ENCODE results near the gene ARSD. TPM values are rescaled to one million over a fixed set of nuclear protein-coding genes. Genes with fewer than 3 reads are reported as not detected.

ARSD gene
- total RNA-seq, 1 donor from 2014 or later, result 8.8 TPM

- H3K27me3 Mint-ChIP-seq (ENCODE audit: low read depth), result no peaks in the 10 kb centered on the region
- H3K4me3 Mint-ChIP-seq, result peak overlapping the region; percentile 64
Measured at GRCh38 chrX:2962381-2962780, 33.2 kb upstream of the ARSD start.

GRCh38 chrX:2960861-2961515 lies 31.8 kb upstream of the ARSD start:
- no peak for DNase-seq (ENCODE audit: low read depth, low spot score)
- no peaks in the 10 kb centered on the region for H3K27me3 Mint-ChIP-seq (ENCODE audit: low read depth)
- peaks cover 42% of the 10 kb centered on the region for H3K4me1 Mint-ChIP-seq
- peaks cover 2% of the 10 kb centered on the region for H3K9me3 Mint-ChIP-seq
- H3K27ac Mint-ChIP-seq (ENCODE audit: unreplicated experiment), result no peak overlapping the region
- H3K36me3 Mint-ChIP-seq (ENCODE audit: low read depth), result peaks cover 7% of the 10 kb centered on the region
- no peak for TF ChIP-seq CTCF (conservative IDR thresholded peaks at IDR 0.05)
- H3K4me3 Mint-ChIP-seq, result no peak overlapping the region

More at GRCh38 chrX:2962381-2962780, 33.2 kb upstream of the ARSD start:
- Mint-ChIP-seq H3K9me3 (peaks cover 2% of the 10 kb centered on the region), H3K4me1 (peaks cover 46% of the 10 kb centered on the region), H3K36me3 (ENCODE audit: low read depth) (peaks cover 5% of the 10 kb centered on the region), H3K27ac (ENCODE audit: unreplicated experiment) (no peak overlapping the region)
- TF ChIP-seq CTCF (conservative IDR thresholded peaks at IDR 0.05), result no peak
- DNase-seq (ENCODE audit: low read depth, low spot score), result no peak

- TF ChIP-seq CTCF (conservative IDR thresholded peaks at IDR 0.05), result no peak
- Mint-ChIP-seq H3K9me3 (peaks cover 2% of the 10 kb centered on the region), H3K36me3 (ENCODE audit: low read depth) (peaks cover 8% of the 10 kb centered on the region), H3K4me3 (no peak overlapping the region), H3K4me1 (peaks cover 29% of the 10 kb centered on the region), H3K27me3 (ENCODE audit: low read depth) (no peaks in the 10 kb centered on the region), H3K27ac (ENCODE audit: unreplicated experiment) (no peak overlapping the region)
- DNase-seq (ENCODE audit: low read depth, low spot score), result no peak
Measured at GRCh38 chrX:2958199-2958598, 29.1 kb upstream of the ARSD start.

GRCh38 chrX:2955838-2956237 lies 26.7 kb upstream of the ARSD start:
- Mint-ChIP-seq H3K4me1 (peaks cover 6% of the 10 kb centered on the region), H3K27me3 (ENCODE audit: low read depth) (no peaks in the 10 kb centered on the region), H3K36me3 (ENCODE audit: low read depth) (peaks cover 14% of the 10 kb centered on the region), H3K9me3 (peaks cover 2% of the 10 kb centered on the region), H3K4me3 (no peak overlapping the region), H3K27ac (ENCODE audit: unreplicated experiment) (no peak overlapping the region)
- DNase-seq (ENCODE audit: low read depth, low spot score), result no peak
- TF ChIP-seq CTCF (conservative IDR thresholded peaks at IDR 0.05), result no peak

GRCh38 chrX:2955281-2955680 lies 26.1 kb upstream of the ARSD start:
- TF ChIP-seq CTCF (conservative IDR thresholded peaks at IDR 0.05), result no peak
- H3K4me3 Mint-ChIP-seq, result no peak overlapping the region
- peaks cover 18% of the 10 kb centered on the region for H3K36me3 Mint-ChIP-seq (ENCODE audit: low read depth)
- peaks cover 2% of the 10 kb centered on the region for H3K9me3 Mint-ChIP-seq
- H3K27ac Mint-ChIP-seq (ENCODE audit: unreplicated experiment), result no peak overlapping the region
- peaks cover under 1% of the 10 kb centered on the region for H3K4me1 Mint-ChIP-seq
- H3K27me3 Mint-ChIP-seq (ENCODE audit: low read depth), result no peaks in the 10 kb centered on the region
- DNase-seq (ENCODE audit: low read depth, low spot score), result no peak

All from neural crest cell (in vitro differentiated cells).